GM18498 (cell line): Measurements from ENCODE around the gene RPS6KL1.
A peak's percentile ranks its signal among the peaks of the same experiment; 100 is the strongest.

Experiments used
- ATAC-seq: cut with Tn5 transposase; IDR thresholded peaks from one replicate; pipeline ENCODE4 v1.9.1; 2021; ENCODE audit warnings: mild to moderate bottlenecking, moderate library complexity; ENCODE audit not compliant: unreplicated experiment

RPS6KL1 gene

GRCh38 chr14:74913393-74913910, 9.6 kb downstream of the RPS6KL1 start:
- ATAC-seq, result no peak

DNA sequence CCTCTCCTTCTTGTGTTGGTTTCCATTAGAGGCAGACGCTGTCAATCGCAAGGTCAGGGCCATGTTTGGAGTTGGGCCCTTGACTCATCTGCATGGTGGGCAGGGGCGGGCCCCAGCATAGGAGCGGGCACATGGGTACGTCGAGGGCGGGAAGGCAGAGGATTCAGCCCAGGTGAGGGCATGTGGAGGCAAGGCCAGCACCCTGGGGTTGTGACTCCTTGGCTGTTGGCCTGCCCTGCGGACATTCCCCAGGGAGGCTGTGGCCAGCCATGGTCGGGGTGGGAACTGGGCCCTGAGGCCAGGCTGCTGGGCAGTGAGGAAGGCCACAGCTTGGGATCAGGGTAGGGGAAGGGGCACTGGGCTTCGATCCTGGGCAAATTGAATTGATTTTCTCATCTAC, 10.3 kb downstream of the RPS6KL1 start:
- ATAC-seq, result no peak

DNA sequence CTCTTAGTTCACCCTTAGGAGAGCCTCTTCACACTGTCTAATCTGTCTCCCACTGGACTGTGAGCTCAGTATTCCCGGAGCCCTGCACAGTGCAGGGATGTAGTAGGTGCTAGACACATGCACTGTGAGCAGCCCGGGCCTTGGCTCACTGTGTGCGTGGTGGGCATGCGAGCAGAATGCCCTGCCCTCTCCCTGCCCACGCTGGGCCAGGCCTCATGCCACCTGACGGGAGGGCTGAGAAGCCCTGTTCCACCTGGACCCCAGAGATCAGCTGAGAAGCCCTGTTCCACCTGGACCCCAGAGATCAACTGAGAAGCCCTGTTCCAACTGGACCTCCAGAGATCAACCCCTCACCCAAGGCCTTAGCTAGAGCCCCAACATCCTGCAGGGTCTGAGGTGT, 10.9 kb downstream of the RPS6KL1 start:
- ATAC-seq, result no peak

GRCh38 chr14:74911704-74912103, 11.4 kb downstream of the RPS6KL1 start:
- ATAC-seq, result no peak

- no peak for ATAC-seq
These were observed 11.8 kb downstream of the RPS6KL1 start for GRCh38 chr14:74911221-74911620.

DNA sequence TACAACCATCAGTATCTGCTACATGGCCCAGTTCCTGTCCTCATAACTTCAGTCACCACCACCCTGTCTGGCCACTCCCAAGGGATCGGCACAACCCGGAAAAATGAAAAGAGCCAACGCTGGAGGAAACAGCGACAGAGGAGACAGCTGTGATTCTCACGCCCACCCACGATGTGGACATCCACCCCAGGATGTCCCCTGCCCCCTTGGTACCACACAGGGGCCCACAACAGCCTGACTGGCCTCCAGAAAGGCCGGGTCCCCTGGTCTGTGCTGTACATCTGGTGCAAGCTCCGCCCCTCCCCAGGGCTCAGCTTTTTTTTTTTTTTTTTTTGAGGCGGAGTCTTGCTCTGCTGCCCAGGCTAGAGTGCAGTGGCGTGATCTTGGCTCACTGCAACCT, 12.5 kb downstream of the RPS6KL1 start:
- no peak for ATAC-seq

- ATAC-seq, result no peak
These were observed 13.1 kb downstream of the RPS6KL1 start for GRCh38 chr14:74909911-74910310.

GRCh38 chr14:74909501-74909900, 13.6 kb downstream of the RPS6KL1 start:
- ATAC-seq, result no peak

DNA sequence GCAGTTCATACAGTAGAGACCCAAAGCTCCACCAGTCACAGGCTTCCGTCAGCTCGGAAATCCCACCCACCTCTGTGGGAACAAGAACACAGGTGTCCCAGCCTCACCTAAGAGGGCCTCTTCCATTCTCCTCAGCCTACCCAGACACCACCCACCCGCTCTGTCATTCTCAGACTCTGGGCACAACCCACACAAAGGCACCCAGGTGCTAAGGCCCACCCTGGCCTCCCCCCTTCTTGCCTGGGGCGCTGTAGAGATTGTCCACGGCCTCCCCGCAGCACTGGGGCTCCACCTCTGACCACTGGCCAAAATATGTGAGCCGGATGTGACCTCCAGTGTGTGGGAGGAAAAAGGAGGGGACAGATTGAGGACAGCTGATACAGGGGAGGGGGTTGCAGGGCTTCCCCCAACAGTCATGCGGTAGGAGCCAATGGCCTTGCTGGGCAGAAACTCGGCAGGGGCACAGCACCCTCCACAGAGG, 14.2 kb downstream of the RPS6KL1 start:
- no peak for ATAC-seq

DNA sequence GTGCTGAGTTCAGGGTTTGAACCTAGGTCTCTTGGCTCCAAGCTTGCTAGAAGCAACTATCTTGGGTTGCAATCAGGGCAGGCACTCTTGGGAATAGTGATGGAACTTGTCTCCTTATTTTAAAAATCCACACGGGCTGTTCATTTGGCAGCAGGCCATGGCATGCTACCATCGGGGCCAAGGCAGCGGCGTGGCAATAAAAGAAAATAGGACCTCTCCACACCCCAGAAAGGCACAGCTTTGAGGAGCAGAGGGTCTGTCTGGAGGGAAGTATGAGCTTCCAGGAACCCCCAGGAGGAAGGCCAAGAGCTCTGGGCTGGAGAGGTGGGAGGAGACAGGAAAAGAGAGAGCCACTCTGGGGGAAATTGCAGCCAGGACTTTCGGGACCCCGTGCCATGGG, 15.3 kb downstream of the RPS6KL1 start:
- ATAC-seq, result no peak

GRCh38 chr14:74906925-74907521, 16.0 kb downstream of the RPS6KL1 start:
- ATAC-seq, result no peak

GRCh38 chr14:74905595-74906142, 17.4 kb downstream of the RPS6KL1 start:
- ATAC-seq, result peak; percentile 51

DNA sequence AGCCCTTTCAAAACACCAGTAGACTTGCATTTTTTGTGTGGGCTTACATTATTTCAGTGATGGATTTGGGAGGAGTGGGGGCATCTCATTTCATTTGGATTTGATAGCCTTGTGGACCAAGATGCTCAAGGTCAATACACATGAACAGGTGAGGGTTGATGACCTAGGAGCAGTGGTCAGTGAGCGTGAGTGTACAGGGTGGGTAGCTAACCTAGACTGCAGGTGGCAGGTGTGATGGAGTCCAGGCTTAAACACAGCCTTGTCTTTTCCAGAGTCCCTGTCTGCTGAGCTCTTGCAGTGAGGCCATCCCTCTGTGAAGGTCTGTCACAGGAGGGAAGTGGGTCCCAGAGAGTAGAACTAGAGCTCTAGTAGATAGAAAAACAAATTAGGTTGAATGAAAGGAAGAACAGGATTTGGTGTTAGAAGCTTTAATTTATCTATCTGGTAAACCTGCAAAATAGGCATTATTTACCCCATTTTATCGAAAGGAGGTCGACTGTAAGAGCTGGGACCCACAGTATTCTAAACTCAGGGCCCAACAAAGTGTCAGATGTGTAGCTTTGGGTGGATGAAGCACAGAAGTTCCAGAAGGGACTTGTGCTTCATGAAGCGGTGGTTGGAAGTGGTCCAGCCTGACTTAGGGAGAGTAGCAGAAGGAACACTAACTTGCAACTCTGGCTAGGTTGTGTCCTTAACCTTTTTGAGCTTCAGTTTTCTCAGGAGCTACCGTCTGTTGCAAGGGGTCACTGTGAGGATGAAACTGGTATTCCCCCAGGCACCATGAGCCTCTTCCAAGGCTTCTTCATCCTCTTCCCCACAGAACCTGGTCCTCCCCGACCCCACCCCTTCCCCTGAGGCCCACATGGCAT, 18.2 kb downstream of the RPS6KL1 start:
- no peak for ATAC-seq

GRCh38 chr14:74902941-74903705, 19.9 kb downstream of the RPS6KL1 start:
- ATAC-seq, result no peak

DNA sequence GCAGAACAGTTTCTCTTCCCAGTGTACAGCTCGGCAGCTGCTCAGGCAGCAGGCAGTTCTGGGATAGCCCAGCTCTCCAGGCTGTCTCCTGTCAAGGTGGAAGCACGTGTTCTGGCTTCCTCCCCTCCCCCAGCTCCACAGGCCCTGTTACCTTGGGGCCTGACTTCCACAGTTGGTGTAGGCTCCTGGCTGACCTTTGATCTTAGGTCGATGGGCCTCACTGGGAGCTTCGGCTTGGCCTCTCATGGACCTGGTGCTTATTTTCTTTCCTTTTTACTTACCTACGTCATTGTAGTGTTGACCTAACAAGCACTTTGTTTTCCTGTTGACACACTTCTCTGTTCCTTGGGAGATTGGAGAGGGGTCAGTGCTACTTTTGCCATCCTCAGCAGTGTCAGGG, 24.4 kb downstream of the RPS6KL1 start:
- no peak for ATAC-seq

DNA sequence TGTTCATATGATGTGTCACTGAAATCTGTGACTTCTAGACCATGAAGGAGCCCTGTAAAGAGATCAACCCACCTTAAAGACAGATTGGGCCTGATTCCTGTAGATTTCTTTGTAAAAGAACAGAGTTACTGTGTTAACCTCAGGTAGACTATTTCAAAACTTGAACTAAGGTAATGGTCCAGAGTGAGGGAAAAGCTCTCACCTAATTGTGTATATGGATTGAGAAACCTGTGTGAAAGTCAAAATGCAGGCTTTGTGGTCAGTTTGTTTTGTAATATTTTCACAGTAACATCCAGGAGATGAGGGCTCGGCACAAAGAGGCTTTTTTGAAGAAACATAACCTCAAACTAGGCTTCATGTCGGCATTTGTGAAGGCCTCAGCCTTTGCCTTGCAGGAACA, 25.0 kb downstream of the RPS6KL1 start:
- no peak for ATAC-seq

GRCh38 chr14:74897642-74898041, 25.4 kb downstream of the RPS6KL1 start:
- ATAC-seq, result no peak

DNA sequence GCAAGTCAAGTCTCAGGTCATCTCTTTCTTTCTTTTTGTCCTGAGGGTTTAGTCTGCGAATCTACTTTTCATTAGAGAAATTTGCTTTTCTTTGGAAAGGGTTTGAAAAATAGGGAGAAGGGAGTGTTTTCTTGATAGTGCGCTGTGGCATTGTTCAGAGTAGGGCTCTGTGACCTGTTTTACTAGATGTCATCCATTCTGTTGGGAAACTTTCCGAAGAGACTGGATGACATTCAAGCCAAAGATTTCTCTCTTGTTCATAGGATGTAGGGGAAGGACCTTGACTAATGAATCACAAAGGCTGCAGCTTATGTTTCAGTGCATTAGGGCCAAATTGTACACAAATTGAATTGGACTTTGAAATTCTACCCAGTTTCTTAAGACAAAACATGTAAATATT, 26.7 kb downstream of the RPS6KL1 start:
- no peak for ATAC-seq

DNA sequence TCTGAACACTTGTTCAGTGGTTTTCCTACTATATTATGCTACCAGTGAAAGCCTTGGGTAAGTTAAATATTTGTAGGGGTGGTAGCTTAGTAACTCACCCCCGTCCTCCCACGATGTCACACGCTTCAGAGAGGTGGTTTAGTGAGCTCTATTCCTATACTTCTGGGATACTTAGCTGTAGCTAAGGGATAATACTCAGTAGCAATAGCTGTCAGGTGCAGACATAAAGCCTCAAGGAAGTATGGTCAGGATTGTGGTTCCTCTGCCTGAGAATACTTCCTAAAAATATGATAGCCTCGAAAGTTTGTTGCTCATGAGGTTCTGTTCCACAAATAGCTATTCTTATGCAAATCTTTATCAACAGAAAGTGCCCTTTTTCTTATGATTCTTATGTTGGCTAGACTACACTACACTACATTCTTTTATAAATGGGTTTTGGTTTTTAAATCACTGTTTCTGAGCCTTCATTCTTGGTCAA, 29.4 kb downstream of the RPS6KL1 start:
- ATAC-seq, result peak; percentile 62

DNA sequence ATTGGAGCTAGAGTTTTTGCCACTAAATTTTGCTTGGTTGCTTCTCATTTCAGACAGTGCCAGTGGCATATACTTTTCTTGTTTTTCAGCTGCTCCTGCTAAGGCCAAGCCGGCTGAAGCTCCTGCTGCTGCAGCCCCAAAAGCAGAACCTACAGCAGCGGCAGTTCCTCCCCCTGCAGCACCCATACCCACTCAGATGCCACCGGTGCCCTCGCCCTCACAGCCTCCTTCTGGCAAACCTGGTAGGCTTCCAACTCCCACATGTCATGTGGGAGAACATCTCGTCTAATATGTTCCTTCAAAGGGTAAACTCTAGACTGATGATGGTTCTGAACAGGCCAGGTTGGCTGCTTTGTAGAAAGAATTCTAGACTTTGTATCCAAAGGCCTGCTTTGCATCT, 30.3 kb downstream of the RPS6KL1 start:
- ATAC-seq, result no peak

DNA sequence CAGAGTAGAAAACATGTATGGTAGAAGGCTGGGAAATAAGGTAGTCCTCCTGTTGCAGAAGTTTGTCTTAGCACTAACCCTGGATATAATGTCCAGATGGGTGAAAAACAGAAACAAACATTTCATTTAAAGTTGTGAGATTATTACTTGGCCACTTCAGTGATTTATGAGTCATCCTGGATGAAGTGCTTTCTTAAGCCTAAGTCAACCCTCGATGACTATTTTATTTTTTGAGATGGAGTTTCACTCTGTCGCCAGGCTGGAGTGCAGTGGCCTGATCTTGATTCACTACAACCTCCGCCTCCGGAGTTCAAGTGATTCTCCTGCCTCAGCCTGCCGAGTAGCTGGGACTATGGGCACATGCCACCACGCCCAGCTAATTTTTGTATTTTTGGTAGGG, 31.2 kb downstream of the RPS6KL1 start:
- no peak for ATAC-seq
